HepG2 (cell line): ENCODE data around the gene PEX3.

Experiments
- CTCF ChIP-seq: sonication (generic); formaldehyde crosslinking; IDR thresholded peaks from 2 replicates; pipeline ENCODE4 v1.5.0; 2020; ENCODE audit warnings: mild to moderate bottlenecking, missing genetic modification reagents, moderate library complexity
- IKZF1 ChIP-seq: fragments of 450-650 bp; IDR thresholded peaks from 2 replicates; pipeline ENCODE4 v1.7.1; 2016
- MYC ChIP-seq: sonication (generic); formaldehyde crosslinking; IDR thresholded peaks from 2 replicates; pipeline ENCODE4 v1.9.0; 2021; ENCODE audit warnings: missing genetic modification reagents, borderline replicate concordance
- POLR2A ChIP-seq, 2 experiments: IDR thresholded peaks; 2 replicates each; pipeline ENCODE4 v1.6.1; 2011; ENCODE audit warnings: low read depth in 2 of 2, low read length in 2 of 2, mild to moderate bottlenecking in 1 of 2, moderate library complexity in 1 of 2; ENCODE audit not compliant: insufficient read depth in 1 of 2
- SCMH1 ChIP-seq: sonication (generic); formaldehyde crosslinking; IDR thresholded peaks from 2 replicates; pipeline ENCODE4 v1.9.0; 2021; ENCODE audit warnings: missing genetic modification reagents, mild to moderate bottlenecking, borderline replicate concordance
- SNAPC4 ChIP-seq: sonication (generic); formaldehyde crosslinking; IDR thresholded peaks from 2 replicates; pipeline ENCODE4 v1.4.0; 2020; ENCODE audit warnings: mild to moderate bottlenecking, missing genetic modification reagents
- ZFX ChIP-seq: sonication (generic); formaldehyde crosslinking; IDR thresholded peaks from 2 replicates; pipeline ENCODE4 v1.4.0; 2020; ENCODE audit warnings: mild to moderate bottlenecking, low read depth, missing genetic modification reagents, moderate library complexity
- ZNF792 ChIP-seq: IDR thresholded peaks from 2 replicates; pipeline ENCODE4 v1.6.1; 2016

- TF ChIP-seq SCMH1 (CRISPR knock-in tag) (no peak), SNAPC4 (CRISPR knock-in tag) (no peak), CTCF (CRISPR knock-in tag) (no peak), ZNF792 (CRISPR knock-in tag) (no peak), IKZF1 (no peak), MYC (CRISPR knock-in tag) (no peak), POLR2A (IDR thresholded peaks at IDR 0.05; ENCODE audit: insufficient read depth in 1 of 2, low read depth in 2 of 2, low read length in 2 of 2) (no peak), ZFX (CRISPR knock-in tag) (no peak)
These were observed 7.2 kb downstream of the PEX3 start for GRCh38 chr6:143457563-143458359.
